Subcutaneous abdominal adipose tissue (tissue), 5 donors: Measurements from ENCODE around the gene PUM1.

ENCODE experiments used
- H3K27ac ChIP-seq: one replicate; pipeline ENCODE4 v1.7.0; 2013; ENCODE audit warnings: low read depth, mild to moderate bottlenecking, inconsistent platforms, low read length, moderate library complexity
- H3K27me3 ChIP-seq, 5 donors: one replicate each; pipeline ENCODE4 v1.7.0; 2013; ENCODE audit warnings: low read length in 5 of 5, inconsistent platforms in 1 of 5; ENCODE audit not compliant: control insufficient read depth in 5 of 5, insufficient read depth in 4 of 5
- H3K36me3 ChIP-seq, 5 donors: one replicate each; pipeline ENCODE4 v1.7.0; 2013; ENCODE audit warnings: low read length in 5 of 5; ENCODE audit not compliant: control insufficient read depth in 5 of 5, insufficient read depth in 5 of 5
- H3K4me1 ChIP-seq, 5 donors: one replicate each; pipeline ENCODE4 v1.7.0; 2013; ENCODE audit warnings: low read length in 5 of 5, mild to moderate bottlenecking in 3 of 5, moderate library complexity in 1 of 5; ENCODE audit not compliant: control insufficient read depth in 5 of 5, insufficient read depth in 5 of 5
- H3K4me3 ChIP-seq, 5 donors: one replicate each; pipeline ENCODE4 v1.7.0; 2013; ENCODE audit warnings: low read length in 5 of 5, low read depth in 1 of 5
- H3K9ac ChIP-seq, 5 donors: one replicate each; pipeline ENCODE4 v1.7.0; 2013; ENCODE audit warnings: low read length in 5 of 5, mild to moderate bottlenecking in 4 of 5, moderate library complexity in 3 of 5
- H3K9me3 ChIP-seq, 5 donors: one replicate each; pipeline ENCODE4 v1.7.0; 2013; ENCODE audit warnings: low read length in 5 of 5; ENCODE audit not compliant: control insufficient read depth in 5 of 5
- donor health status: healthy.
- donor health status: healthy.
- donor health status: healthy.
- donor health status: healthy.
- donor health status: healthy.

The PUM1 gene, protein sequence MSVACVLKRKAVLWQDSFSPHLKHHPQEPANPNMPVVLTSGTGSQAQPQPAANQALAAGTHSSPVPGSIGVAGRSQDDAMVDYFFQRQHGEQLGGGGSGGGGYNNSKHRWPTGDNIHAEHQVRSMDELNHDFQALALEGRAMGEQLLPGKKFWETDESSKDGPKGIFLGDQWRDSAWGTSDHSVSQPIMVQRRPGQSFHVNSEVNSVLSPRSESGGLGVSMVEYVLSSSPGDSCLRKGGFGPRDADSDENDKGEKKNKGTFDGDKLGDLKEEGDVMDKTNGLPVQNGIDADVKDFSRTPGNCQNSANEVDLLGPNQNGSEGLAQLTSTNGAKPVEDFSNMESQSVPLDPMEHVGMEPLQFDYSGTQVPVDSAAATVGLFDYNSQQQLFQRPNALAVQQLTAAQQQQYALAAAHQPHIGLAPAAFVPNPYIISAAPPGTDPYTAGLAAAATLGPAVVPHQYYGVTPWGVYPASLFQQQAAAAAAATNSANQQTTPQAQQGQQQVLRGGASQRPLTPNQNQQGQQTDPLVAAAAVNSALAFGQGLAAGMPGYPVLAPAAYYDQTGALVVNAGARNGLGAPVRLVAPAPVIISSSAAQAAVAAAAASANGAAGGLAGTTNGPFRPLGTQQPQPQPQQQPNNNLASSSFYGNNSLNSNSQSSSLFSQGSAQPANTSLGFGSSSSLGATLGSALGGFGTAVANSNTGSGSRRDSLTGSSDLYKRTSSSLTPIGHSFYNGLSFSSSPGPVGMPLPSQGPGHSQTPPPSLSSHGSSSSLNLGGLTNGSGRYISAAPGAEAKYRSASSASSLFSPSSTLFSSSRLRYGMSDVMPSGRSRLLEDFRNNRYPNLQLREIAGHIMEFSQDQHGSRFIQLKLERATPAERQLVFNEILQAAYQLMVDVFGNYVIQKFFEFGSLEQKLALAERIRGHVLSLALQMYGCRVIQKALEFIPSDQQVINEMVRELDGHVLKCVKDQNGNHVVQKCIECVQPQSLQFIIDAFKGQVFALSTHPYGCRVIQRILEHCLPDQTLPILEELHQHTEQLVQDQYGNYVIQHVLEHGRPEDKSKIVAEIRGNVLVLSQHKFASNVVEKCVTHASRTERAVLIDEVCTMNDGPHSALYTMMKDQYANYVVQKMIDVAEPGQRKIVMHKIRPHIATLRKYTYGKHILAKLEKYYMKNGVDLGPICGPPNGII

DNA sequence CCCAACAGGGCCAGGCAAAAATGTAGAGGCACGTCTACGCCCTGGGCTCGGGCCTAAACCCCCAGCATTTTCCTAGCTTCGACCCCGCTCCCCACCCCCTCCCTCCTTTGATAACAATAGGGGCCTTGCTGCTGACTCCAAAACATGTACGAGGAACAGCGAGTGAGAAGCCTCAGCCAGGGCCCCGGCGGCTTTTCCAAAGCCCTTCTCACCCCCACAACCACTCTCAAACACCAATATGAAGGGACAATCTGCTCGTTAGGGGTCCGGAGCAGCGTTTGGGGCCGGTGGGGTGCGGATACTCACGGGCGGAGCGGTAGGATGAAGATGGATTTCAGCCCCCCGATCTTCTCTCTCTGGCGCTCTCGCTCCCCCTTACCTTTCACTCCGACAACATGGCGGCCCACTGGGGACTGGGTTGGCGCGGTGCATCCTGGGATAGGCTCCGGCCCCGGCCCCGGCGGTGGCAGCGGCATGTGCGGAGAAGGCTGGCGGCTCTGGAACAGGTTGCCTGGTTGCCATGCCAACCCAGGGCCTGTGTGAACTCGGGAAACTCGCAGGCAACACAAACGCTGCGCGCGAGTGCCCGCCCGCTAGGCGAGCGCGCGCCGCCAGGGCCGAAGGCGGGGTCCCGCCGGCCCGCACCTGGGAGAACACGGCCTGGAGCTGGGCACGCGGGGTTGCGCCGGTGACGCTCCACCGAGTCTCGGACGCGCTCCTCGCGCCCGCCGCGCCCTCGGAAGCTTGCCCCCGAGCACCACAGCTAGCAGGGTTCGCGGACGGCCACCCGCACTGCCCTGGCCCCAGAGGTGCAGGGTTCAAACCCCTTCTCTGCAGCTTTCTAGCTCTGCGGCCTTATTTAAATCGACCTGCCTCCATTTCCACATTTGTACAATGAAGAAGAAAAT, at the start of gene PUM1:
PUM1 (minus strand) TSS at position 408 of the 908 bp plus-strand sequence. CDS start 6,151 bp downstream, outside the sequence.
- Histone ChIP-seq H3K4me3 (peak within 1 kb of the TSS; percentile 88 to 97 (median 94)), H3K4me1 (peaks cover 2 to 37% (median 33%) of the 10 kb centered on the region in 5 donors), H3K36me3 (no peaks in the 10 kb centered on the region), H3K9me3 (no peaks in the 10 kb centered on the region), H3K27me3 (no peaks in the 10 kb centered on the region), H3K9ac (peak within 1 kb of the TSS; percentile 97 to 100 (median 100)), H3K27ac (peak within 1 kb of the TSS; percentile 100)

DNA sequence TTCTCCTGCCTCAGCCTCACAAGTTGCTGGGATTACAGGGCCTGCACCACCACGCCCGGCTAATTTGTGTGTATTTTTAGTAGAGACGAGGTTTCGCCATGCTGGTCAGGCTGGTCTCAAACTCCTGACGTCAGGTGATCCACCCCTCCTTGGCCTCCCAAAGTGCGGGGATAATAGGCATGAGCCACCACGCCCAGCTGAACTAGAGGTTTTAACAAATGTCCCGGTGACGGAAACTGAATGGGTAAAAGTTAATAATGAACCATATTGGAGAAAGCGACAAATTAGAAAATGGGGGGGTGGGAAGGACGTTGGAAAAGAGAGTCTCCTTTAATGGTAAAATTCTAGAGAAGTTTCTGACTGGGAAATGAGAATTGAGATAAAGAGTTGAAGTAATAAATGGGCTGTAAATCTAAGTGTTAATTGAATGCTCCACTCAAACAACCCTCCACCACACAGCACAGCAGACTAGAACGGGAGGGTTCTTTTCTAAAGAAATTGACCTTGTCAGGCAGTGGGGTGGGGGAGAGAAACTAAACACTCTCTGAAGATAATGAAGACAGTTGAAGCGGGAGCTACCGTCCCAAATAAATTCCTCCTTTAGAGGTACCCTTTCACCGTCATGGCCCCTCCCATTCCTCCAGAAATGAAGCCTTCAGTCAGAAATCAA, 46.9 kb upstream of the PUM1 start:
- no peak overlapping the region for H3K27ac ChIP-seq
- H3K9ac ChIP-seq = no peak overlapping the region
- no peaks in the 10 kb centered on the region for H3K9me3 ChIP-seq
- H3K4me1 ChIP-seq = peaks cover 4 to 14% (median 6%) of the 10 kb centered on the region in 5 donors
- no peak overlapping the region for H3K4me3 ChIP-seq
- H3K27me3 ChIP-seq = no peaks in the 10 kb centered on the region
- no peaks in the 10 kb centered on the region for H3K36me3 ChIP-seq

DNA sequence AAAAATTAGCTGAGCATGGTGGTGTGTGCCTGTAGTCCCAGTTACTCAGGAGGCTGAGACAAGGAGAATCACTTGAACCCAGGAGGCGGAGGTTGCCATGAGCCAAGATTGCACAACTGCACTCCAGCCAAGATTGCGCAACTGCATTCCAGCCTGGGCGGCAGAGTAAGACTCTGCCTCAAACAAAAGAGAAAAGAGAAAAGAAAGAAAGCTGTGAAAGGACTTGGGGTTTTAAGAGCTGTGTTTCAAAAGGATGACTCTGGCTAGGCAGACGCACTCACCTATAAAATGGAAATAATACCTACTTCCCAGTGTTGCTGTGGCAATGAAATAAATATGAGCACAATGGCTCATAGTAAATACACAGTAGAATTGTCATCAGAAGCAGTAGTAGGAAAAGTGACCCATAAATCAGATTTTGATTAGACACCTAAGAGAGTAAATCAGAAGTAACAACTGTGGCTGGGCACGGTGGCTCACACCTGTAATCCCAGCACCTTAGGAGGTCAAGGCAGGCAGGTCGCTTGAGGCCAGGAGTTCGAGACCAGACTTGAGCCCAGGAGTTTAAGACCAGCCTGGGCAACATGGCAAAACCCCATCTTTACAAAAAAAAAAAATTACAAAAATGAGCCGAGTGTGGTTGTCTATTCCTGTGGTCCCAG, 45.9 kb upstream of the PUM1 start:
- no peaks in the 10 kb centered on the region for H3K36me3 ChIP-seq
- H3K9ac ChIP-seq = no peak overlapping the region
- H3K4me1 ChIP-seq = peaks cover 4 to 14% (median 6%) of the 10 kb centered on the region in 5 donors
- no peaks in the 10 kb centered on the region for H3K27me3 ChIP-seq
- H3K27ac ChIP-seq = no peak overlapping the region
- H3K9me3 ChIP-seq = no peaks in the 10 kb centered on the region
- H3K4me3 ChIP-seq = peak overlapping the region in 1 of 5 donors; percentile 44

DNA sequence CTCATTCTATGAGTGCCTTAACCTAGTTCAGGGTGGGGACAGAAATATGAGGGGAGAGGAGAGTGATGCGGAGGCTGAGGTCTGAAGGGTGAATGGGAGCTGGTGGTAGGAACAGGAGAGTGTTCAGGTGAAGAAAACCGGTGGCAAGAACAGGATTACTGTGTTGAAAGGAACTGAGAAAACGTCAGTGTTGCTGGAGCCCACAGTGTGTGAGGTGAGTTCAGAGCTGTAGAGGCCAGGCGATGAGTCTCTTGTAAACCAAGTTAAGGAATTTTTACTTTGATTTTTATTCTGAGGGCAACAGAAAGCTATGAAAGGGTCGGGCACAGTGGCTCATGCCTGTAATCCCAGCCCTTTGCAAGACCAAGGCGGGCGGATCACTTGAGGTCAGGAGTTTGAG, 45.3 kb upstream of the PUM1 start:
- H3K27ac ChIP-seq = no peak overlapping the region
- H3K4me3 ChIP-seq = no peak overlapping the region
- H3K36me3 ChIP-seq = no peaks in the 10 kb centered on the region
- H3K27me3 ChIP-seq = no peaks in the 10 kb centered on the region
- peaks cover 4 to 14% (median 6%) of the 10 kb centered on the region in 5 donors for H3K4me1 ChIP-seq
- no peaks in the 10 kb centered on the region for H3K9me3 ChIP-seq
- H3K9ac ChIP-seq = no peak overlapping the region

DNA sequence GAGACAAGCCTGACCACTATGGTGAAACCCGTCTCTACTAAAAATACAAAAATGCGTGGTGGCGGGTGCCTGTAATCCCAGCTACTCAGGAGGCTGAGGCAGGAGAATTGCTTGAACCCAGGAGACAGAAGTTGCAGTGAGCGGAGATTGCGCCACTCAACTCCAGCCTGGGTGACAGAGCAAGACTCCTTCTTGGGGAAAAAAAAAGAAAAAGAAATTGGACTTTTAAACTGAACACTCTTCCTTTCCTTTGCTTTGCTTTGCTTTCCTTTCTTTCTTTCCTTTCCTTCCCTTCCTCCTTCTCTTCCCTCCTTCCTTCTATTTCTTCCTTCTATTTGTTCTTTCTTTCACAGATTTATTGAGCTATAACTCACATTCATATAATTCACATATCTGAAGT, 43.3 kb upstream of the PUM1 start:
- Histone ChIP-seq H3K4me1 (peaks cover 4 to 14% (median 6%) of the 10 kb centered on the region in 5 donors), H3K27me3 (no peaks in the 10 kb centered on the region), H3K9ac (no peak overlapping the region), H3K9me3 (no peaks in the 10 kb centered on the region), H3K4me3 (no peak overlapping the region), H3K27ac (no peak overlapping the region), H3K36me3 (no peaks in the 10 kb centered on the region)

DNA sequence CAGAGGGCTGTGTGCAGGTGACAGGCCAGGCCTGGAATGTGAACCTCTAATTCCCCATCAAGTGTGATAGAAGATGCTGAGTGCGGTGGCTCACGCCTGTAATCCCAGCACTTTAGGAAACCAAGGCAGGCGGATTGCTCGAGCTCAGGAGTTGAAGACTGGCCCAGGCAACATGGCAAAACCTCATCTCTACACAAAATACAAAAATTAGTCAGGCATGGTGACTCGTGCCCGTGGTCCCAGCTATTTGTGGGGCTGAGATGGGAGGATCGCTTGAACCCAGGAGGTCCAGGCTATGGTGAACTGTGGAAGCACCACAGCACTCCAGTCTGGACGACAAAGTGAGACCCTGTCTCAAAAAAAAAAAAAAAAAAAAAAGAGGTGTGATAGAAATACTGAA, 40.1 kb upstream of the PUM1 start:
- no peak overlapping the region for H3K27ac ChIP-seq
- no peaks in the 10 kb centered on the region for H3K9me3 ChIP-seq
- H3K27me3 ChIP-seq = no peaks in the 10 kb centered on the region
- H3K36me3 ChIP-seq = no peaks in the 10 kb centered on the region
- H3K9ac ChIP-seq = no peak overlapping the region
- peaks cover 3 to 17% (median 14%) of the 10 kb centered on the region in 5 donors for H3K4me1 ChIP-seq
- H3K4me3 ChIP-seq = no peak overlapping the region

DNA sequence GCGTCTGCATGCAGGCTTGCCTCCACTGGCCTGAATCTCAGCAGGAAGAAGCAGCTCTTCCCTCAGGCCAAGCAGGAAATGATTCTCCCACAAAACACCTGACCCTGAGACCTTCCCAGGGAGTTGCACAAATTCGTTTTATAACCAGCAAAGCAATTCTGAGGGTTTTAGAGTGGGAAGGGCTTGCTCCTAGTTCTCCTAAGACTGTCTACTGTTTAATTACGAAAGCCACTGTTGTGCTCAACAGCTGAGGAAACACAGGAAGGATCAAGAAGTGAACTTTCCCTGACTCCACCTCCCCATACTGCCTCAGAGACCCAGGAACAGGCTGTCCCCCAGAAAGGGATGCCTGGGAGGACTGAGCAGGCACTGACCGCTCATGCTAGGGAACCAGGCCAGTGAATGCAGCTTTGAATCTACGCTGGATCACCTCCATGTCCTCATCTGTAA, 37.0 kb upstream of the PUM1 start:
- Histone ChIP-seq H3K4me3 (no peak overlapping the region), H3K27me3 (no peaks in the 10 kb centered on the region), H3K9me3 (no peaks in the 10 kb centered on the region), H3K36me3 (no peaks in the 10 kb centered on the region), H3K4me1 (peaks cover 4 to 19% (median 15%) of the 10 kb centered on the region in 5 donors), H3K27ac (no peak overlapping the region), H3K9ac (no peak overlapping the region)

DNA sequence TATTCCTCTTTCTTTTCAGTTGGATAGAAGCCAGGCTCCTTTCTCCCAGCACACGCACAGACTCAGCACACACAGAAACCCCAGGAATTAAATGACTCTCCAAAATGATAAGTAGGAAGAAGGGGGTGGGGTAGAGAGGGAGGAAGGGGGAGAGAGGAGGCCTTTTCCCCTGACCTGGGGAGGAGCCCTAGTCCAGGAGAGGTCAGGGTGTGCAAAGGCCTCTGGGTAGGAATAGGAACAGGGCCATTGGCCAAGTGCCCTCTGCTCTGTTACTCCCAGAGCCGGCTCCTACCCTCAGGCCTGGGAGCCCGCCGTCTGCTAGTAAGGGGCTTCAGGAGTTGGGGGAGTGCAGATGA, 35.6 kb upstream of the PUM1 start:
- Histone ChIP-seq H3K27ac (no peak overlapping the region), H3K9me3 (no peaks in the 10 kb centered on the region), H3K4me3 (no peak overlapping the region), H3K36me3 (no peaks in the 10 kb centered on the region), H3K9ac (peak overlapping the region in 1 of 5 donors; percentile 4), H3K27me3 (no peaks in the 10 kb centered on the region), H3K4me1 (peaks cover 4 to 19% (median 15%) of the 10 kb centered on the region in 5 donors)
